Neural cell (in vitro differentiated cells): ENCODE results near the gene CACNA1C. TPM values are rescaled to one million over a fixed set of nuclear protein-coding genes. Genes with fewer than 3 reads are reported as not detected.

Experiments
- H2AFZ ChIP-seq: fragments of 200-600, 300-800 bp; sonication (generic), shearing (Covaris generic); 2 replicates; pipeline ENCODE4 v1.6.0; 2014; ENCODE audit warnings: low read depth, mild to moderate bottlenecking, antibody characterized with exemption, low read length, moderate library complexity
- H3F3A ChIP-seq: fragments of 200-600 bp; shearing (Covaris generic); 2 replicates; pipeline ENCODE4 v1.6.1; 2016; ENCODE audit warnings: mild to moderate bottlenecking, moderate library complexity, mixed read lengths, antibody characterized with exemption, low read length; ENCODE audit not compliant: insufficient read depth, poor library complexity, severe bottlenecking
- H3K27ac ChIP-seq: fragments of 200-600, 300-800 bp; sonication (generic), shearing (Covaris generic); 2 replicates; pipeline ENCODE4 v1.5.1; 2014; ENCODE audit warnings: mild to moderate bottlenecking, low read length, moderate library complexity
- H3K27me3 ChIP-seq: fragments of 300-800, 200-600 bp; sonication (generic), shearing (Covaris generic); 2 replicates; pipeline ENCODE4 v1.6.0; 2014; ENCODE audit warnings: mild to moderate bottlenecking, low read depth, low read length, moderate library complexity; ENCODE audit not compliant: insufficient read depth
- H3K36me3 ChIP-seq: fragments of 300-800, 200-600 bp; sonication (generic), shearing (Covaris generic); 2 replicates; pipeline ENCODE4 v1.5.1; 2014; ENCODE audit warnings: mild to moderate bottlenecking, antibody characterized with exemption, low read length, moderate library complexity; ENCODE audit not compliant: insufficient read depth
- H3K4me2 ChIP-seq: fragments of 300-800, 200-600 bp; sonication (generic), shearing (Covaris generic); 2 replicates; pipeline ENCODE4 v1.6.0; 2014; ENCODE audit warnings: mild to moderate bottlenecking, low read length
- H3K4me3 ChIP-seq: fragments of 300-800, 200-600 bp; sonication (generic), shearing (Covaris generic); 2 replicates; pipeline ENCODE4 v1.5.1; 2014; ENCODE audit warnings: mild to moderate bottlenecking, low read length, moderate library complexity
- H3K79me2 ChIP-seq: fragments of 200-600 bp; shearing (Covaris generic); replicated peaks from 2 replicates; pipeline ENCODE4 v1.6.0; 2014; ENCODE audit warnings: mild to moderate bottlenecking, low read length, moderate library complexity; ENCODE audit not compliant: insufficient read depth
- H3K9ac ChIP-seq: fragments of 300-800, 200-600 bp; sonication (generic), shearing (Covaris generic); 2 replicates; pipeline ENCODE4 v1.6.1; 2016; ENCODE audit warnings: mild to moderate bottlenecking, low read length, mixed read lengths
- H3K9me2 ChIP-seq: fragments of 200-600 bp; shearing (Covaris generic); 2 replicates; pipeline ENCODE4 v1.6.1; 2016; ENCODE audit warnings: mild to moderate bottlenecking, low read length, mixed read lengths; ENCODE audit not compliant: insufficient read depth
- H3K9me3 ChIP-seq: fragments of 200-600, 300-800 bp; sonication (generic), shearing (Covaris generic); 2 replicates; pipeline ENCODE4 v1.6.1; 2016; ENCODE audit warnings: mild to moderate bottlenecking, mixed run types, low read length, moderate library complexity, mixed read lengths
- H4K20me1 ChIP-seq: fragments of 200-600 bp; shearing (Covaris generic); 2 replicates; pipeline ENCODE4 v1.6.1; 2016; ENCODE audit warnings: mild to moderate bottlenecking, mixed run types; ENCODE audit not compliant: insufficient read depth
- CTCF ChIP-seq: fragments of 450-650 bp; IDR thresholded peaks from 2 replicates; pipeline ENCODE4 v1.5.1; 2014; ENCODE audit warnings: antibody characterized with exemption, mild to moderate bottlenecking, moderate library complexity; ENCODE audit not compliant: poor library complexity, severe bottlenecking
- EP300 ChIP-seq: fragments of 450-650 bp; conservative IDR thresholded peaks from 2 replicates; pipeline ENCODE4 v1.6.1; 2014; ENCODE audit warnings: antibody characterized with exemption, mild to moderate bottlenecking, moderate library complexity; ENCODE audit not compliant: poor library complexity, severe bottlenecking
- EZH2 ChIP-seq: fragments of 200-600, 300-800 bp; shearing (Covaris generic), sonication (generic); IDR thresholded peaks from 2 replicates; pipeline ENCODE4 v1.6.1; 2014; ENCODE audit warnings: antibody characterized with exemption, low read length, borderline replicate concordance, mild to moderate bottlenecking; ENCODE audit not compliant: insufficient read depth, poor library complexity, severe bottlenecking
- MXI1 ChIP-seq: fragments of 450-650 bp; conservative IDR thresholded peaks from 2 replicates; pipeline ENCODE4 v1.6.1; 2014; ENCODE audit warnings: antibody characterized with exemption, mild to moderate bottlenecking; ENCODE audit not compliant: poor library complexity, severe bottlenecking
- POLR2AphosphoS5 ChIP-seq: IDR thresholded peaks from 2 replicates; pipeline ENCODE4 v1.6.1; 2012
- RAD21 ChIP-seq: fragments of 450-650 bp; conservative IDR thresholded peaks from 2 replicates; pipeline ENCODE4 v1.6.1; 2014; ENCODE audit warnings: antibody characterized with exemption, mild to moderate bottlenecking, moderate library complexity
- REST ChIP-seq: IDR thresholded peaks from 2 replicates; pipeline ENCODE4 v1.6.1; 2012; ENCODE audit warnings: borderline replicate concordance
- SMC3 ChIP-seq: fragments of 450-650 bp; conservative IDR thresholded peaks from 2 replicates; pipeline ENCODE4 v1.6.1; 2014; ENCODE audit warnings: antibody characterized with exemption, mild to moderate bottlenecking, moderate library complexity; ENCODE audit not compliant: poor library complexity
- TAF1 ChIP-seq: IDR thresholded peaks from 2 replicates; pipeline ENCODE4 v1.6.1; 2012; ENCODE audit warnings: low read depth
- polyA plus RNA-seq: library from polyadenylated mRNA; depleted of rRNA; stranded (reverse); fragments of >200 nt; gene quantifications from 2 replicates; pipeline ENCODE4 v1.2.3, GENCODE V29; 2014

CACNA1C gene
- polyA plus RNA-seq, 1 donor from 2014 or later: 9.7 TPM

DNA sequence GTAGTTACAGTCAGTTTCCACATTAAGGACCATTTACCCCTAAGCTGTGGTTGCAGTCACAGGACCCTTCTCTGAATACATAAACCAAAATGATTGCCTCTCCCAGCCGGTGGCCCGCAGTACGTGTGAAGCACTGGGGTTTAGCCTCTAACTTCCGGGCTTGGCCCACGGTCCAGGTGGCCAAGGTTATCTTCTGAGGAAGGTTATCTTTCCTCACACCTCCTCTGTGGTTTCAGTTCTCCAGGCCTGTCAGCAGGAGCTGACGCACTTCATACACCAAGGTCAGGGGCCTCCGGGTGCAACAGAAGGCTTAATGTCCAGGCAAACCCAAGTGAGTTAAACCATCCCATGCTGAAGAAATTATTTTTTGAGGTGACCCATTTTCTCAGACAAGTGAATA is 451.0 kb downstream of the CACNA1C start:
- no peak for TF ChIP-seq REST
- no peak for TF ChIP-seq MXI1
- no peak for TF ChIP-seq CTCF
- no peak for TF ChIP-seq EP300
- TF ChIP-seq SMC3: no peak
- TF ChIP-seq TAF1: no peak
- no peak for TF ChIP-seq RAD21
- TF ChIP-seq EZH2: no peak
- TF ChIP-seq POLR2AphosphoS5: no peak
- no peak overlapping the region for H3K4me2 ChIP-seq
- H3K9me2 ChIP-seq: no peaks in the 10 kb centered on the region
- no peaks in the 10 kb centered on the region for H3K9me3 ChIP-seq
- no peaks in the 10 kb centered on the region for H3F3A ChIP-seq
- no peak overlapping the region for H3K4me3 ChIP-seq
- H3K27ac ChIP-seq: no peak overlapping the region
- H3K36me3 ChIP-seq: no peaks in the 10 kb centered on the region
- H3K9ac ChIP-seq: no peak overlapping the region
- no peak overlapping the region for H2AFZ ChIP-seq
- H3K27me3 ChIP-seq: no peaks in the 10 kb centered on the region
- no peaks in the 10 kb centered on the region for H3K79me2 ChIP-seq
- no peaks in the 10 kb centered on the region for H4K20me1 ChIP-seq

GRCh38 chr12:2504577-2504976 is 451.8 kb downstream of the CACNA1C start:
- H3K4me2 ChIP-seq: no peak overlapping the region
- H2AFZ ChIP-seq: no peak overlapping the region
- no peaks in the 10 kb centered on the region for H3K79me2 ChIP-seq
- H3K36me3 ChIP-seq: no peaks in the 10 kb centered on the region
- H3K9me2 ChIP-seq: no peaks in the 10 kb centered on the region
- TF ChIP-seq RAD21 (no peak), TAF1 (no peak), CTCF (no peak)
- H3K9ac ChIP-seq: no peak overlapping the region
- no peak overlapping the region for H3K4me3 ChIP-seq
- H3K9me3 ChIP-seq: no peaks in the 10 kb centered on the region
- H3K27me3 ChIP-seq: no peaks in the 10 kb centered on the region
- no peaks in the 10 kb centered on the region for H3F3A ChIP-seq
- H3K27ac ChIP-seq: no peak overlapping the region
- no peaks in the 10 kb centered on the region for H4K20me1 ChIP-seq
